Esophagus (tissue), 2 donors: Measurements from ENCODE around the gene IQGAP1. TPM values are rescaled to one million over a fixed set of nuclear protein-coding genes. Genes with fewer than 3 reads are reported as not detected.
A peak's percentile ranks its signal among the peaks of the same experiment; 100 is the strongest.

Experiments
- H3K27ac ChIP-seq, 2 donors: one replicate each; pipeline ENCODE4 v1.5.1; 2013; ENCODE audit warnings: low read depth in 2 of 2, mild to moderate bottlenecking in 2 of 2, inconsistent platforms in 1 of 2, low read length in 1 of 2, moderate library complexity in 1 of 2
- H3K27me3 ChIP-seq, 2 donors: one replicate each; pipeline ENCODE4 v1.6.1; 2013; ENCODE audit warnings: low read length in 2 of 2, control low read depth in 1 of 2, mild to moderate bottlenecking in 1 of 2; ENCODE audit not compliant: insufficient read depth in 2 of 2, control insufficient read depth in 1 of 2
- H3K36me3 ChIP-seq, 2 donors: one replicate each; pipeline ENCODE4 v1.6.1; 2013; ENCODE audit warnings: low read length in 1 of 2; ENCODE audit not compliant: control insufficient read depth in 2 of 2, insufficient read depth in 2 of 2
- H3K4me1 ChIP-seq, 2 donors: one replicate each; pipeline ENCODE4 v1.6.1; 2013; ENCODE audit warnings: low read length in 1 of 2; ENCODE audit not compliant: control insufficient read depth in 2 of 2, insufficient read depth in 2 of 2
- H3K4me3 ChIP-seq, 2 donors: one replicate each; pipeline ENCODE4 v1.5.1; 2013; ENCODE audit warnings: low read length in 2 of 2, mild to moderate bottlenecking in 2 of 2, low read depth in 1 of 2, moderate library complexity in 1 of 2
- H3K9me3 ChIP-seq, 2 donors: one replicate each; pipeline ENCODE4 v1.6.1; 2013; ENCODE audit warnings: mild to moderate bottlenecking in 2 of 2, low read depth in 1 of 2, low read length in 1 of 2, moderate library complexity in 1 of 2; ENCODE audit not compliant: control insufficient read depth in 2 of 2, insufficient read depth in 1 of 2
- WGBS, 2 donors: extraction: QIAGEN DNeasy Blood & Tissue Kit; methylation state at CpG; one replicate each; pipeline ENCODE4 v1.1.7; 2013; 5-methylcytosine and 5-hydroxymethylcytosine counted together
- polyA plus RNA-seq, 2 donors: library from polyadenylated mRNA; stranded (reverse); fragments of 200-250 nt; gene quantifications; one replicate each; pipeline ENCODE4 v1.2.3, GENCODE V29; 2013
- donor health status: healthy with polysubstance abuse.
- donor health status: Bipolar disorder and iron deficiency.

IQGAP1 gene
- polyA plus RNA-seq, 2 donors: 68.4 to 106 TPM

DNA sequence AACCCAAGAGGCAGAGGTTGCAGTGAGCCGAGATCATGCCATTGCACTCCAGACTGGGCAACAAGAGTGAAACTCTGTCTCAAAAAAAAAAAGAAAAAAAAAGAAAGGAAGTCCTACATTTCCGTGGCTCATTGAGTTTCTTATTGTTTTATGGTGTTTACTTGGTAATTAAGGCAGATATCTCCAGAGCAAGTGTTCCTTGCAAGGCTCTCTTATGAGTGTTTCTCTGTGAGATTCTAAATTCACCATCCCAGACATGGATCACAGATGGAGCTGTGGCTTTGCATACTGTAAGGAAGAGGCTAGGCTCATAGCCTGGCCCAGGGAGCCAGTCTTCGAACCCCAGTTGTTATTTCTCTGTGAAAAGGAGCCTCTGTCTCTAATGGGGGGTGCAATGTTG lies 53.0 kb downstream of the IQGAP1 start:
- Histone ChIP-seq H3K4me1 (no peaks in the 10 kb centered on the region), H3K36me3 (peaks cover 3 to 8% of the 10 kb centered on the region in 2 donors), H3K27me3 (no peaks in the 10 kb centered on the region), H3K27ac (no peak overlapping the region), H3K9me3 (no peaks in the 10 kb centered on the region), H3K4me3 (no peak overlapping the region)
- WGBS, 2 donors: 80 to 91% methylated on average over 3 of the region's 3 CpGs

DNA sequence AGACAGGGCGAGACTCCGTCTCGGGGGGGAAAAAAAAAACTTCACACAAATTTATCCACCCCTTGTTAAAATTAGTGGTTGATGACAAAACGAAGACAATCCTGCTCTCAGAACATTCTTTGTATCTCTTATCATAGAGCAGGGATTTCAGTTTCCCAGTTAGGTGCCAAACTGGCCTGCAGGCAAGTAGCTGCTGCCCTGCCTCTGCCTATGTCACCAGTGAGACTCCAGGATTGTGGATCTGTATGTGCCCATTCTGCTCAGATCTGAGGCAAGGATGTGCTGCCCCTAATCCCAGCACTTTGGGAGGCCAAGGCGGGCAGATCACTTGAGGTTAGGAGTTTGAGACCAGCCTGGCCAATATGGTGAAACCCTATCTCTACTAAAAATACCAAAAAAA lies 54.4 kb downstream of the IQGAP1 start:
- no peaks in the 10 kb centered on the region for H3K9me3 ChIP-seq
- peaks cover 3 to 8% of the 10 kb centered on the region in 2 donors for H3K36me3 ChIP-seq
- H3K4me3 ChIP-seq: no peak overlapping the region
- 87 to 93% methylated on average over 5 of the region's 5 CpGs for WGBS, 2 donors
- H3K4me1 ChIP-seq: no peaks in the 10 kb centered on the region
- no peak overlapping the region for H3K27ac ChIP-seq
- H3K27me3 ChIP-seq: no peaks in the 10 kb centered on the region

DNA sequence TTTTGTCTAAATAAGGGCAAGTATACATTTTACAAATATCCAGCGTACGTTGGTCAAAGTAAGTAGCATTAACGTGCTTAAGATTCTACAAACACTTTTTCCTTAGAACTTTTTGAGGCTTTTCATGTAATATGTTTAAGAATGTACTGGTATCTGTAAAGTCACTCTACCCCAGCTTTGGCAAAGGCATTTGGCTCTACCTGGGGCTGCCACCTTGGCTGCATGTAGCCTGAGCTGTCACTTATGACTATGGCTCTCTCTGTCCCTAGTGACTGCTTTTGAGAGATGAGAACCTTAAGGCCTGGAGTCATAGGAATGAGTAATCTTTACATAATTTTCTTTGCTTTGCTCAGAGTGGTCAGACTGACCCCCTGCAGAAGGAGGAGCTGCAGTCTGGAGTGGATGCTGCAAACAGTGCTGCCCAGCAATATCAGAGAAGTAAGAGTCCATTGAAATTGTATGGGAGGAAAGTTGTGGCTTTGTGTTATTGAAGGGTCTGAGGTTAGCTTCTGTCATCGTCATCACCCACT lies 61.2 kb downstream of the IQGAP1 start:
- no peaks in the 10 kb centered on the region for H3K4me1 ChIP-seq
- H3K4me3 ChIP-seq: no peak overlapping the region
- H3K27me3 ChIP-seq: no peaks in the 10 kb centered on the region
- H3K9me3 ChIP-seq: no peaks in the 10 kb centered on the region
- peaks cover 15 to 20% of the 10 kb centered on the region in 2 donors for H3K36me3 ChIP-seq
- H3K27ac ChIP-seq: no peak overlapping the region
- WGBS, 2 donors: 85 to 88% methylated on average over 4 of the region's 4 CpGs

DNA sequence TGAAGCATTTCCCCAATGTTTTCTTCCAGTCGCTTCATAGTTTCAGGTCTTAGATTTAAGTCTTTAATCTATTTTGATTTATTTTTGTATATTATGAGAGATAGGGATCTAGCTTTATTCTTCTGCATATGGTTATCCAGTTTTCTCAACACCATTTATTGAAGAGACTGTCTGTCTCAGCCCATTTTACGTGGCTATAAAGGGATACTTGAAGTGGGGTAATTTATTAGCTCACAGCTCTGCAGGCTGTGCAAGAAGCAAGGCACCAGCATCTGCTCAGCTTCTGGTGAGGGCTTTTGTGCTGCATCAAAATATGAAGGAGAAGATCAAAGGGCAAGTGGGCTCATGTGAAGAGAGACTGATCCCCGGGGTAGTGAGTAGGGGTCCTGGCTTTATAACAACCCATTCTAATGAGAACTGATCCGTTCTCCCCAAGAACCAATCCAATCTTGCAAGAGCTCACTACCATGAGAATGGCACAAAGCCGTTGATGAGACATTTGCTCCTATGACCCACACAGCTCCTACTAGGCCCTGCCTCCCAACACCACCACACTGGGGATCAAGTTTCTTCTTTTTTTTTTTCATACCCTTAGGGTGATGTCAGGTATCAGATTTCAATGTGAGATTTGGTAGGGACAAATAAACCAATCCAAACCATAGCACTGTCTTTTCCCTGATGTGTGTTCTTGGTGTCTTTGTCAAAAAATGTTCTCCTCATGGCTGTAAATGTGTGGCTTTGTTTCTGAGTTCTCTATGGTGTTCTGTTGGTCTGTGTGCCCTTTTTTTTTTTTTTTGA lies 63.2 kb downstream of the IQGAP1 start:
- H3K4me1 ChIP-seq: no peaks in the 10 kb centered on the region
- no peak overlapping the region for H3K4me3 ChIP-seq
- 90 to 94% methylated on average over 5 of the region's 5 CpGs for WGBS, 2 donors
- no peak overlapping the region for H3K27ac ChIP-seq
- H3K36me3 ChIP-seq: peaks cover 26 to 27% of the 10 kb centered on the region in 2 donors
- no peaks in the 10 kb centered on the region for H3K27me3 ChIP-seq
- H3K9me3 ChIP-seq: no peaks in the 10 kb centered on the region

DNA sequence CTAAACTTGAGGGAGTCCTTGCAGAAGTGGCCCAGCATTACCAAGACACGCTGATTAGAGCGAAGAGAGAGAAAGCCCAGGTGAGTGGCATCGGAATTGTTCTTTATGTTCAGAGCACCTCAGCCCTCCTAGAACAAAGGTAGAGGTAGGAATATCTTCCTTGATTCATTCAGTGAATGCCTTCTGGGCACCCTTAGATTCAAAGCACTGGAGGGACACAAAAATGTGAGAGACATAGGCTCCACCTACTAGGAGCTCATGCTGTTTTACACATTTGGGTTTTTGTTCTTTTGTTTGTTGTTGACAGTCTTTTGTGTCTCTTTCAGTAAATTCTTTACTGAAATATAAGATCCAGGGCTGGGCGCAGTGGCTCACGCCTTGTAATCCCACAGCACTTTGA lies 68.2 kb downstream of the IQGAP1 start:
- Histone ChIP-seq H3K4me3 (no peak overlapping the region), H3K27me3 (no peaks in the 10 kb centered on the region), H3K9me3 (no peaks in the 10 kb centered on the region), H3K27ac (no peak overlapping the region), H3K36me3 (peaks cover 21 to 22% of the 10 kb centered on the region in 2 donors), H3K4me1 (no peaks in the 10 kb centered on the region)
- WGBS, 2 donors: 96 to 97% methylated on average over 5 of the region's 5 CpGs

DNA sequence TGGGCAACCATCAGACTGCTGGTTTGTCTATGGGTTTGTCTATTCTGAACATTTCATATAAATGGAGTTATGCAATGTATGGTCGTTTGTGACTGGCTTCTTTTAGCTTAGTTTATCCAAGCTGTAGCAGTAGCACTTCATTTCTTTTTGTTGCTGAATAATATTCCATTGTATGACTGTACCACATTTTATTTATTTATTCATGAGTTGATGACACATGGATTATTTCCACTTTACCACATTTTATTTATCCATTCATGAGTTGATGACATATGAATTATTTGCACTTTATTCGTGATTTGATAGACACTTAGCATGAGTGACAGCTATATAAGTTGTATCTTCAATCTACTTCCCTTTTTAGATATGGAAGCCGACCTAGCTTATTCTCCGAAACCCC lies 70.0 kb downstream of the IQGAP1 start:
- WGBS, 2 donors: 74 to 78% methylated on average over 4 of the region's 4 CpGs

DNA sequence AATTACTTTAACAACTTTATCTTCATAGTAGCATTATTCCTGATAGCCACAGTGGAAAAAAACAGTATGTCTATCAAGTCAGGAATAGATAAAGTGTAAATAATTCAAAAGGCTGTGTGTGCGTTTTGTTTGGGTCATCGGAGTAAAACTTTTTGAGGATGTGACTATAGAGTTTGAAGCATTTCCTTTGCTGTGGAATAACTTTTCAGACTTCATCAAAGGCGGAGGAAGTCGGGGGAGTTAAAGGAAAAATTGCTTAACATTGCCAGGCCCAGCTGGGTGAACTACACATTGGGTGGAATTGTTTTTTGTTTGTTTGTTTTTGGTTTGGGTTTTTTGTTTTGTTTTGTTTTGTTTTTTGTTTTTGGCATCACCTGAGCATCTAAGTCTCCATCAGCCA lies 71.3 kb downstream of the IQGAP1 start:
- H3K27ac ChIP-seq: no peak overlapping the region
- WGBS, 2 donors: 69 to 77% methylated on average over 4 of the region's 4 CpGs

More for the DNA sequence above, 70.0 kb downstream of the IQGAP1 start:
- Histone ChIP-seq H3K4me3 (no peak overlapping the region), H3K27me3 (no peaks in the 10 kb centered on the region), H3K27ac (no peak overlapping the region), H3K9me3 (no peaks in the 10 kb centered on the region), H3K4me1 (no peaks in the 10 kb centered on the region), H3K36me3 (peaks cover 12 to 16% of the 10 kb centered on the region in 2 donors)

DNA sequence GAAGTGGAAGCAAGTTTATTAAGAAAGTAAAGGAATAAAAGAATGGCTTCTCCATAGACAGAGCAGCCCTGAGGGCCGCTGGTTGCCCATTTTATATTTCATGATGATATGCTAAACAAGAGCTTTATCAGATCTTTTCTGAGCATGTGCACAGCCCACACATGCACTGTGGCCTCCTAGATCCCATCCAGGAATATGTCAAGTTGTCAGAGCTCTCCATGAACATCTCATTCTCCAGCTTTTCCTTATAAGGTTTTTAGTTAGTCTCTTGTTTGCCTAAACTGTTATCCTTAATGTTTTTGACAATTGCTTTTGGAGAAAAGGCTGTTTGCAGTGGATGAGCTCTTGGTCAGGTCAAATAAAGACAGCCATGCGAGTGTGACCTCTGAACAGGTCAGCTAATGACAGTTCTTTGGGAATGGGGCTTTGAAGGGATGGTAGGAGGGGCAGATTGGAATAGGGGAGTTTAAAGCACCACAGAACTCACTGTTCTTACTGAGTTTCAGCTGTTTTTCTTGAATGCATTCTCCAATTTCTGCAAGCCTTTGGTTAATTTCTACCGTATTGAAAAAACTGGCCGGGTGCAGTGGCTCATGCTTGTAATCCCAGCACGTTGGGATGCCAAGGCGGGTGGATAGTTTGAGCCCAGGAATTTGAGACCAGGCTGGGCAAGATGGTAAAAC lies 72.2 kb downstream of the IQGAP1 start:
- Histone ChIP-seq H3K36me3 (peaks cover 5 to 9% of the 10 kb centered on the region in 2 donors), H3K27ac (peak overlapping the region in 1 of 2 donors; percentile 22), H3K4me1 (no peaks in the 10 kb centered on the region), H3K27me3 (no peaks in the 10 kb centered on the region), H3K9me3 (no peaks in the 10 kb centered on the region), H3K4me3 (no peak overlapping the region)
- 84 to 88% methylated on average over 6 of the region's 6 CpGs for WGBS, 2 donors

More for the DNA sequence above, 71.3 kb downstream of the IQGAP1 start:
- Histone ChIP-seq H3K9me3 (no peaks in the 10 kb centered on the region), H3K4me3 (no peak overlapping the region), H3K4me1 (no peaks in the 10 kb centered on the region), H3K27me3 (no peaks in the 10 kb centered on the region), H3K36me3 (peaks cover 11 to 16% of the 10 kb centered on the region in 2 donors)

DNA sequence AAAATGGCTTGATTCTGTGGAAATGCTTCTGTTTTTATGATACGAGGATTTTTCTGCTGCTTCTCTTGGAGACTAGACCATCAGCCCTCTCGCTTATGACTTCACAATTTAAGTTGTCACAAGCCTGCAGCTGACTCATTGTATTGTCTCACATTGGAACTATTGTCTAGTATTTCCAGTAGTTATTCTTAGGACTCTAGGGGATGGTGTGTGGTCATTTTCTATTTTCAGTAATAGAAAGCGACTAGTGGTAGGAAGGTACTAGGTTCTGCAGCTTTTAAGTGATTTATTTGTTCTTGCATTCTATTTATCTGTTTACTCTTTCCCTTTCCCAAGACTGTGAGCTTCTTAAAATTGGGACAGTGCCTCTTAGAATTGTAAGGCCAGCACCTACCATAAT lies 75.3 kb downstream of the IQGAP1 start:
- 57 to 71% methylated on average over 3 of the region's 3 CpGs for WGBS, 2 donors
- H3K4me3 ChIP-seq: no peak overlapping the region
- peak overlapping the region in 1 of 2 donors; percentile 1 for H3K27ac ChIP-seq
- H3K27me3 ChIP-seq: no peaks in the 10 kb centered on the region
- no peaks in the 10 kb centered on the region for H3K4me1 ChIP-seq
- H3K36me3 ChIP-seq: peaks cover 4 to 6% of the 10 kb centered on the region in 2 donors
- H3K9me3 ChIP-seq: no peaks in the 10 kb centered on the region
